Karpas-422 (cell line): ENCODE measurements around the gene PI4KB. TPM values are rescaled to one million over a fixed set of nuclear protein-coding genes. Genes with fewer than 3 reads are reported as not detected.

Source experiments
- DNase-seq: peaks from one replicate; pipeline ENCODE4 v3.0.0-alpha.2; 2015
- H2AFZ ChIP-seq: fragments of 200-600 bp; sonication (generic); 2 replicates; pipeline ENCODE4 v1.6.1; 2014; ENCODE audit warnings: antibody characterized with exemption, low read length, mixed read lengths
- H3K27ac ChIP-seq: fragments of 200-600 bp; sonication (generic); 2 replicates; pipeline ENCODE4 v1.5.1; 2014; ENCODE audit warnings: mild to moderate bottlenecking, low read length, moderate library complexity
- H3K27me3 ChIP-seq: fragments of 200-600 bp; sonication (generic); 2 replicates; pipeline ENCODE4 v1.6.1; 2014; ENCODE audit warnings: low read length, mixed read lengths
- H3K36me3 ChIP-seq: fragments of 200-600 bp; sonication (generic); 2 replicates; pipeline ENCODE4 v1.6.1; 2014; ENCODE audit warnings: low read length, mixed read lengths; ENCODE audit not compliant: insufficient read depth
- H3K4me1 ChIP-seq: fragments of 200-600 bp; sonication (generic); 2 replicates; pipeline ENCODE4 v1.6.1; 2014; ENCODE audit warnings: mild to moderate bottlenecking, low read length, mixed read lengths
- H3K4me2 ChIP-seq: fragments of 200-600 bp; sonication (generic); 2 replicates; pipeline ENCODE4 v1.6.1; 2014; ENCODE audit warnings: low read length, low read depth, mild to moderate bottlenecking; ENCODE audit not compliant: poor library complexity, severe bottlenecking
- H3K4me3 ChIP-seq: fragments of 200-600 bp; sonication (generic); 2 replicates; pipeline ENCODE4 v1.5.1; 2014; ENCODE audit warnings: mild to moderate bottlenecking, antibody characterized with exemption, low read length, mixed read lengths
- H3K79me2 ChIP-seq: fragments of 200-600 bp; sonication (generic); 2 replicates; pipeline ENCODE4 v1.6.1; 2014; ENCODE audit warnings: mild to moderate bottlenecking, low read length, mixed read lengths
- H3K9ac ChIP-seq: fragments of 200-600 bp; sonication (generic); 2 replicates; pipeline ENCODE4 v1.6.0; 2014; ENCODE audit warnings: low read length
- H3K9me2 ChIP-seq: fragments of 200-600 bp; sonication (generic), shearing (Covaris generic); replicated peaks from 2 replicates; pipeline ENCODE4 v1.6.0; 2014; ENCODE audit warnings: mild to moderate bottlenecking, low read length, moderate library complexity; ENCODE audit not compliant: insufficient read depth
- H3K9me3 ChIP-seq: fragments of 300-700, 200-600 bp; sonication (generic); 2 replicates; pipeline ENCODE4 v1.6.1; 2014; ENCODE audit warnings: low read length, mixed read lengths
- H4K20me1 ChIP-seq: fragments of 200-600 bp; sonication (generic); 2 replicates; pipeline ENCODE4 v1.6.1; 2014; ENCODE audit warnings: mild to moderate bottlenecking, antibody characterized with exemption, low read length, low read depth; ENCODE audit not compliant: insufficient read depth
- total RNA-seq: library from RNA; depleted of rRNA; stranded (reverse); fragments of >200 nt; shearing (Covaris generic); gene quantifications from 2 replicates; pipeline ENCODE4 v1.2.3, GENCODE V29; 2014; ENCODE audit warnings: low replicate concordance

Gene PI4KB
- total RNA-seq, 1 experiment from 2014 or later = 29.4 TPM

GRCh38 chr1:151311589-151312331 lies 15.5 kb downstream of the PI4KB start:
- no peak overlapping the region for H3K9ac ChIP-seq
- H3K4me1 ChIP-seq = peaks cover 39% of the 10 kb centered on the region
- H2AFZ ChIP-seq = no peak overlapping the region
- no peaks in the 10 kb centered on the region for H3K27me3 ChIP-seq
- H3K4me2 ChIP-seq = no peak overlapping the region
- H4K20me1 ChIP-seq = no peaks in the 10 kb centered on the region
- H3K27ac ChIP-seq = no peak overlapping the region
- peaks cover 26% of the 10 kb centered on the region; the same call in 1 of the 2 replicates for H3K36me3 ChIP-seq
- no peak overlapping the region for H3K4me3 ChIP-seq
- peaks cover 32% of the 10 kb centered on the region for H3K79me2 ChIP-seq
- H3K9me2 ChIP-seq = no peaks in the 10 kb centered on the region
- no peak for DNase-seq
- H3K9me3 ChIP-seq = no peaks in the 10 kb centered on the region

- no peak overlapping the region for H3K4me3 ChIP-seq
- H3K27me3 ChIP-seq = no peaks in the 10 kb centered on the region
- H3K4me2 ChIP-seq = no peak overlapping the region
- no peak overlapping the region for H3K9ac ChIP-seq
- H3K27ac ChIP-seq = peak overlapping the region; percentile 39; the same call in 1 of the 2 replicates
- peaks cover 32% of the 10 kb centered on the region for H3K36me3 ChIP-seq
- peaks cover 39% of the 10 kb centered on the region for H3K4me1 ChIP-seq
- no peaks in the 10 kb centered on the region for H4K20me1 ChIP-seq
- no peaks in the 10 kb centered on the region for H3K9me3 ChIP-seq
- no peak overlapping the region for H2AFZ ChIP-seq
- H3K79me2 ChIP-seq = peaks cover 32% of the 10 kb centered on the region
- no peaks in the 10 kb centered on the region for H3K9me2 ChIP-seq
- DNase-seq = no peak
Observed at GRCh38 chr1:151311011-151311410, 16.2 kb downstream of the PI4KB start.

GRCh38 chr1:151309811-151310323 lies 17.3 kb downstream of the PI4KB start:
- Histone ChIP-seq H3K27me3 (no peaks in the 10 kb centered on the region), H3K79me2 (peaks cover 32% of the 10 kb centered on the region), H2AFZ (no peak overlapping the region), H3K4me1 (peaks cover 39% of the 10 kb centered on the region), H3K27ac (peak overlapping the region; percentile 72), H3K9me3 (no peaks in the 10 kb centered on the region), H3K4me3 (peak overlapping the region; percentile 1; the same call in 1 of the 2 replicates), H3K36me3 (peaks cover 41% of the 10 kb centered on the region), H3K9ac (peak overlapping the region; percentile 45; the same call in 1 of the 2 replicates), H3K4me2 (peak overlapping the region; percentile 60), H3K9me2 (no peaks in the 10 kb centered on the region), H4K20me1 (no peaks in the 10 kb centered on the region)
- no peak for DNase-seq

GRCh38 chr1:151294742-151295462 lies 32.3 kb downstream of the PI4KB start:
- no peaks in the 10 kb centered on the region for H3K79me2 ChIP-seq
- H3K27me3 ChIP-seq = no peaks in the 10 kb centered on the region
- H2AFZ ChIP-seq = no peak overlapping the region
- peaks cover 33% of the 10 kb centered on the region for H3K36me3 ChIP-seq
- no peaks in the 10 kb centered on the region for H4K20me1 ChIP-seq
- no peak for DNase-seq
- H3K27ac ChIP-seq = no peak overlapping the region
- H3K4me1 ChIP-seq = no peaks in the 10 kb centered on the region
- H3K9me2 ChIP-seq = no peaks in the 10 kb centered on the region
- no peak overlapping the region for H3K4me3 ChIP-seq
- H3K9ac ChIP-seq = no peak overlapping the region
- H3K9me3 ChIP-seq = no peaks in the 10 kb centered on the region
- H3K4me2 ChIP-seq = no peak overlapping the region

GRCh38 chr1:151293093-151293492 lies 34.1 kb downstream of the PI4KB start:
- H2AFZ ChIP-seq = no peak overlapping the region
- H3K27me3 ChIP-seq = no peaks in the 10 kb centered on the region

GRCh38 chr1:151292207-151293030 lies 34.8 kb downstream of the PI4KB start:
- no peak for DNase-seq
- Histone ChIP-seq H3K9me3 (no peaks in the 10 kb centered on the region), H3K4me2 (no peak overlapping the region), H4K20me1 (0 out of 2 replicates have a peak, but pooled peaks cover 4% of the 10 kb centered on the region), H3K36me3 (peaks cover 28% of the 10 kb centered on the region), H3K27me3 (no peaks in the 10 kb centered on the region), H3K27ac (no peak overlapping the region), H3K4me3 (no peak overlapping the region), H2AFZ (no peak overlapping the region), H3K4me1 (no peaks in the 10 kb centered on the region), H3K79me2 (0 out of 2 replicates have a peak, but pooled peaks cover 1% of the 10 kb centered on the region), H3K9me2 (no peaks in the 10 kb centered on the region), H3K9ac (no peak overlapping the region)

More at GRCh38 chr1:151293093-151293492, 34.1 kb downstream of the PI4KB start:
- Histone ChIP-seq H3K27ac (no peak overlapping the region), H3K36me3 (peaks cover 32% of the 10 kb centered on the region), H3K9ac (no peak overlapping the region), H3K9me2 (no peaks in the 10 kb centered on the region), H3K4me3 (no peak overlapping the region), H3K79me2 (no peaks in the 10 kb centered on the region), H4K20me1 (0 out of 2 replicates have a peak, but pooled peaks cover 4% of the 10 kb centered on the region), H3K4me2 (no peak overlapping the region), H3K4me1 (no peaks in the 10 kb centered on the region), H3K9me3 (no peaks in the 10 kb centered on the region)
- DNase-seq = no peak

GRCh38 chr1:151290709-151291303 lies 36.4 kb downstream of the PI4KB start:
- Histone ChIP-seq H2AFZ (no peak overlapping the region), H3K9me3 (no peaks in the 10 kb centered on the region), H3K27me3 (no peaks in the 10 kb centered on the region), H3K4me1 (no peaks in the 10 kb centered on the region), H3K79me2 (peaks cover 8% of the 10 kb centered on the region), H4K20me1 (0 out of 2 replicates have a peak, but pooled peaks cover 4% of the 10 kb centered on the region), H3K36me3 (peaks cover 29% of the 10 kb centered on the region), H3K4me2 (no peak overlapping the region), H3K4me3 (no peak overlapping the region), H3K9ac (no peak overlapping the region), H3K9me2 (no peaks in the 10 kb centered on the region), H3K27ac (no peak overlapping the region)
- no peak for DNase-seq
